Measurements from ENCODE around the gene ST3GAL3. TPM values are rescaled to one million over a fixed set of nuclear protein-coding genes. Genes with fewer than 3 reads are reported as not detected.

Gene ST3GAL3
- total RNA-seq, 1 experiment from 2014 or later = 8.3 TPM

- no peak overlapping the region for H2BK5ac ChIP-seq (ENCODE audit: insufficient read length, low read length)
- no peaks in the 10 kb centered on the region for H3K79me1 ChIP-seq (ENCODE audit: insufficient read depth, low read depth, low read length, poor library complexity, severe bottlenecking)
- no peak overlapping the region for H3K4me2 ChIP-seq (ENCODE audit: insufficient read depth, insufficient read length, low read length)
- H3K14ac ChIP-seq (ENCODE audit: insufficient read depth, low read length) = no peak overlapping the region
- no peak overlapping the region for H3K23ac ChIP-seq (ENCODE audit: insufficient read length, low read depth, low read length)
- H3K9me3 ChIP-seq (ENCODE audit: control insufficient read depth, low read depth, low read length) = no peaks in the 10 kb centered on the region
- no peak overlapping the region for H4K8ac ChIP-seq (replicated peaks; ENCODE audit: insufficient read length, low read depth, low read length)
- no peaks in the 10 kb centered on the region; the same call in 1 of the 2 replicates for H3K79me2 ChIP-seq (ENCODE audit: insufficient read depth, low read length)
- Mint-ChIP-seq H3K27ac (no peak overlapping the region), H3K4me3 (no peak overlapping the region), H3K27me3 (ENCODE audit: low read depth) (peaks cover 1% of the 10 kb centered on the region), H3K9me3 (no peaks in the 10 kb centered on the region), H3K36me3 (ENCODE audit: insufficient read depth in 1 of 3, low read depth in 3 of 3) (peaks cover 4 to 10% (median 4%) of the 10 kb centered on the region in 3 experiments; a peak in 4 of 7 replicates), H3K4me1 (peaks cover under 1 to 3% of the 10 kb centered on the region in 2 experiments; a peak in 2 of 4 replicates)
- no peak overlapping the region for H3T11ph ChIP-seq (ENCODE audit: low read length)
- H3K56ac ChIP-seq (ENCODE audit: insufficient read length, low read depth, low read length) = no peak overlapping the region
- no peaks in the 10 kb centered on the region for H4K20me1 ChIP-seq (ENCODE audit: control insufficient read depth, insufficient read depth, insufficient read length)
- DNase-seq = no peak
- no peak overlapping the region for H2BK120ac ChIP-seq (ENCODE audit: low read depth, low read length, poor library complexity, severe bottlenecking)
- H2BK12ac ChIP-seq (ENCODE audit: insufficient read length, low read depth, low read length) = no peak overlapping the region
- no peak overlapping the region for H3K18ac ChIP-seq (ENCODE audit: insufficient read length, low read depth, low read length)
- no peak overlapping the region for H2AFZ ChIP-seq (ENCODE audit: low read length)
- no peaks in the 10 kb centered on the region; the same call in 1 of the 2 replicates for H3K4me1 ChIP-seq (ENCODE audit: insufficient read depth, low read length)
- H2BK20ac ChIP-seq (ENCODE audit: low read depth, low read length, poor library complexity, severe bottlenecking) = no peak overlapping the region
- H3K23me2 ChIP-seq (ENCODE audit: insufficient read length, low read depth, low read length, poor library complexity, severe bottlenecking) = peaks cover 5% of the 10 kb centered on the region
- H2BK15ac ChIP-seq (ENCODE audit: low read depth, low read length) = no peak overlapping the region
- H3K4ac ChIP-seq (ENCODE audit: low read depth, low read length) = no peak overlapping the region
- no peak overlapping the region for H3K9ac ChIP-seq (ENCODE audit: extremely low read depth, insufficient read length, low read length)
- TF ChIP-seq, protein P1, sequence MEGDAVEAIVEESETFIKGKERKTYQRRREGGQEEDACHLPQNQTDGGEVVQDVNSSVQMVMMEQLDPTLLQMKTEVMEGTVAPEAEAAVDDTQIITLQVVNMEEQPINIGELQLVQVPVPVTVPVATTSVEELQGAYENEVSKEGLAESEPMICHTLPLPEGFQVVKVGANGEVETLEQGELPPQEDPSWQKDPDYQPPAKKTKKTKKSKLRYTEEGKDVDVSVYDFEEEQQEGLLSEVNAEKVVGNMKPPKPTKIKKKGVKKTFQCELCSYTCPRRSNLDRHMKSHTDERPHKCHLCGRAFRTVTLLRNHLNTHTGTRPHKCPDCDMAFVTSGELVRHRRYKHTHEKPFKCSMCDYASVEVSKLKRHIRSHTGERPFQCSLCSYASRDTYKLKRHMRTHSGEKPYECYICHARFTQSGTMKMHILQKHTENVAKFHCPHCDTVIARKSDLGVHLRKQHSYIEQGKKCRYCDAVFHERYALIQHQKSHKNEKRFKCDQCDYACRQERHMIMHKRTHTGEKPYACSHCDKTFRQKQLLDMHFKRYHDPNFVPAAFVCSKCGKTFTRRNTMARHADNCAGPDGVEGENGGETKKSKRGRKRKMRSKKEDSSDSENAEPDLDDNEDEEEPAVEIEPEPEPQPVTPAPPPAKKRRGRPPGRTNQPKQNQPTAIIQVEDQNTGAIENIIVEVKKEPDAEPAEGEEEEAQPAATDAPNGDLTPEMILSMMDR (conservative IDR thresholded peaks at IDR 0.05) = no peak
- H3K27me3 ChIP-seq (ENCODE audit: insufficient read depth, low read length) = no peaks in the 10 kb centered on the region
- H4K5ac ChIP-seq (ENCODE audit: insufficient read length, low read depth, low read length) = no peak overlapping the region
- 100% methylated on average over 1 of the region's 3 CpGs for WGBS (ENCODE audit: extremely low coverage, insufficient read length, low lambda C conversion rate)
- H2AK5ac ChIP-seq (ENCODE audit: insufficient read length, low read length) = no peak overlapping the region
- H4K91ac ChIP-seq (ENCODE audit: insufficient read length, low read depth, low read length) = no peak overlapping the region
- H3K27ac ChIP-seq (ENCODE audit: insufficient read length, low read depth, low read length) = no peak overlapping the region
Measured at GRCh38 chr1:43965316-43965715, 258.0 kb downstream of the ST3GAL3 start.
